Osteocyte (in vitro differentiated cells): ENCODE results near the gene APOL1. TPM values are rescaled to one million over a fixed set of nuclear protein-coding genes. Genes with fewer than 3 reads are reported as not detected.
"Not testable (repeated sequence)": the region's sequence is repeated elsewhere in the genome, so short reads cannot be mapped to it uniquely, and the experiment has no call there.

ENCODE experiments used
- DNase-seq: peaks from one replicate; pipeline ENCODE4 v3.0.0; 2021; ENCODE audit warnings: mixed read lengths; ENCODE audit not compliant: unreplicated experiment; ENCODE audit errors: extremely low spot score
- H3K27ac Mint-ChIP-seq: one replicate; pipeline ENCODE4 v1.8.0; 2021; ENCODE audit warnings: mild to moderate bottlenecking, mixed read lengths; ENCODE audit not compliant: unreplicated experiment
- H3K27me3 Mint-ChIP-seq: one replicate; pipeline ENCODE4 v1.8.0; 2021; ENCODE audit warnings: mixed read lengths; ENCODE audit not compliant: unreplicated experiment
- H3K36me3 Mint-ChIP-seq: one replicate; pipeline ENCODE4 v1.8.0; 2021; ENCODE audit warnings: mixed read lengths; ENCODE audit not compliant: unreplicated experiment
- H3K4me1 Mint-ChIP-seq: one replicate; pipeline ENCODE4 v1.8.0; 2021; ENCODE audit warnings: mixed read lengths; ENCODE audit not compliant: unreplicated experiment
- H3K4me3 Mint-ChIP-seq: one replicate; pipeline ENCODE4 v1.8.0; 2021; ENCODE audit warnings: mild to moderate bottlenecking, moderate library complexity, mixed read lengths; ENCODE audit not compliant: unreplicated experiment
- H3K9me3 Mint-ChIP-seq: one replicate; pipeline ENCODE4 v1.8.0; 2021; ENCODE audit warnings: mixed read lengths; ENCODE audit not compliant: unreplicated experiment
- long read RNA-seq: library from polyadenylated mRNA; unstranded; transcript quantifications from one replicate; pipeline ENCODE4 v2.0.0, GENCODE V29; 2021
- total RNA-seq: library from RNA; stranded (reverse); gene quantifications from 2 replicates; pipeline ENCODE4 v1.2.1, GENCODE V29; 2021
- TF ChIP-seq, protein P1 (sequence below): fragments of 200-600 bp; sonication (generic); IDR thresholded peaks from 2 replicates; pipeline ENCODE4 v1.5.0; 2021; ENCODE audit warnings: antibody characterized with exemption, mild to moderate bottlenecking, moderate library complexity

The APOL1 gene
- total RNA-seq = 16.2 and 19.5 TPM in 2 replicates
- long read RNA-seq, transcript APOL1-203 (7 exons, 1,564 nt) = major isoform, 18 of 76 reads
- long read RNA-seq, partial matches to known transcripts = 1 of 76 reads
- long read RNA-seq, other reads (novel, unspliced or antisense) = 53 of 76 reads

- DNase-seq = no peak
These were observed at the start of gene APOL1 for GRCh38 chr22:36252754-36253522. APOL1 (plus strand) TSS chr22:36253133; CDS start chr22:36254956, 1,823 bp downstream.

GRCh38 chr22:36203441-36203840 lies 49.5 kb upstream of the APOL1 start:
- H3K27ac Mint-ChIP-seq, H3K4me1 Mint-ChIP-seq, H3K9me3 Mint-ChIP-seq, DNase-seq, H3K4me3 Mint-ChIP-seq, H3K36me3 Mint-ChIP-seq: not testable (repeated sequence)
- peaks cover 23% of the 10 kb centered on the region for H3K27me3 Mint-ChIP-seq

More at GRCh38 chr22:36252754-36253522, at the start of gene APOL1:
- Mint-ChIP-seq H3K27ac (peak within 1 kb of the TSS; percentile 72), H3K4me3 (peak within 1 kb of the TSS; percentile 61), H3K9me3 (no peaks in the 10 kb centered on the region), H3K36me3 (no peaks in the 10 kb centered on the region), H3K27me3 (no peaks in the 10 kb centered on the region), H3K4me1 (peaks cover 26% of the 10 kb centered on the region)
- TF ChIP-seq, protein P1, sequence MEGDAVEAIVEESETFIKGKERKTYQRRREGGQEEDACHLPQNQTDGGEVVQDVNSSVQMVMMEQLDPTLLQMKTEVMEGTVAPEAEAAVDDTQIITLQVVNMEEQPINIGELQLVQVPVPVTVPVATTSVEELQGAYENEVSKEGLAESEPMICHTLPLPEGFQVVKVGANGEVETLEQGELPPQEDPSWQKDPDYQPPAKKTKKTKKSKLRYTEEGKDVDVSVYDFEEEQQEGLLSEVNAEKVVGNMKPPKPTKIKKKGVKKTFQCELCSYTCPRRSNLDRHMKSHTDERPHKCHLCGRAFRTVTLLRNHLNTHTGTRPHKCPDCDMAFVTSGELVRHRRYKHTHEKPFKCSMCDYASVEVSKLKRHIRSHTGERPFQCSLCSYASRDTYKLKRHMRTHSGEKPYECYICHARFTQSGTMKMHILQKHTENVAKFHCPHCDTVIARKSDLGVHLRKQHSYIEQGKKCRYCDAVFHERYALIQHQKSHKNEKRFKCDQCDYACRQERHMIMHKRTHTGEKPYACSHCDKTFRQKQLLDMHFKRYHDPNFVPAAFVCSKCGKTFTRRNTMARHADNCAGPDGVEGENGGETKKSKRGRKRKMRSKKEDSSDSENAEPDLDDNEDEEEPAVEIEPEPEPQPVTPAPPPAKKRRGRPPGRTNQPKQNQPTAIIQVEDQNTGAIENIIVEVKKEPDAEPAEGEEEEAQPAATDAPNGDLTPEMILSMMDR = no peak

DNA sequence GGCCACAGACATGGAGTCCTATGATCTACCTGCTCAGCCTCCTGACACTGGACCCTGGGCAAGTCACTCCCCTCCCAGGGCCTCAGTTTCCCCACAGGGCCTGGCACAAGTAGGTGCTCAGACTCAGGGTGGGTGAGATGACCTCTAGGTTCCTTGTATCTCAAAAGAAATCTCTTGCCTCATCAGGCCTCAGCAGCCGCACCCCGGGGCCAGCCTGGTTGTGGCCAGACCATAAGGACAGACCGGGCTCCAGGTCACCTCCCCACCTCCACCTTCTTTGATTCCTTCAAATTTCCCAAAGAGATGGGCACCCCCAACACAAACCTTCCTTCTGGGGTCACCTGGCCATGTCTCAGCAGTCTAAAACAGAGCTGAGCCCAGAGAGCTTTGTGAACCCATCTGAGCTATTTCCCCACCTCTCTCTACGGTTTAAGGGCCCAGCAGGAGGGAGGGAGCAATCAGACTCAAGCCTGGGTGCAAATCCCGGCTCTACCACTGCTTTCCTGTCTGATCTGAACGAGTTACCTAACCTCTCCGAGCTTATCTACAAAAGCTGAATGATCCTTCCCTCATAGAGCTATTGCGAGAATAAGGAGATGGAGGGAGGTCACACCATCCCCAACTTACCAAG lies 48.8 kb upstream of the APOL1 start:
- Mint-ChIP-seq H3K27ac (no peak overlapping the region), H3K36me3 (no peaks in the 10 kb centered on the region)

DNA sequence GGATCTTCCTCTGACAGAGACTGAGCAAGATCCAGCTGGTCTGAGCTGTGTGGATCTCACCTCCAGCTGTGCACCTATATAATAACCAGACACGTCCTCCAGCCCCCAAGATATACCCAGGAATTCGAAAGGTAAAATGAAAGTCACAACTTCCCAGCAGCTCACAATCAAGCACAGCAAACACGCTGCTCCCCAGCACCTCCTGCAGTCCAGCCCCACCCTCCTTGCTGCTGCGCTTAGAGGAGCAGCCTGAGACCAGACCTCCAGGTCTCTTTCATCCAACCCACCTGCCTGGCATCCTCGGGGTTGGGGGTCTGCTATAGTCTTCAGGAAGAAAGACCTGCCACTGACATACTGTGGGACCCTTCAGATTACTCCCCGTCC lies 48.3 kb upstream of the APOL1 start:
- Mint-ChIP-seq H3K4me3 (no peak overlapping the region), H3K27ac (no peak overlapping the region), H3K9me3 (no peaks in the 10 kb centered on the region), H3K4me1 (no peaks in the 10 kb centered on the region), H3K36me3 (no peaks in the 10 kb centered on the region), H3K27me3 (peaks cover 28% of the 10 kb centered on the region)
- TF ChIP-seq, protein P1 = no peak
- DNase-seq = no peak

More for the DNA sequence above, 48.8 kb upstream of the APOL1 start:
- peaks cover 25% of the 10 kb centered on the region for H3K27me3 Mint-ChIP-seq
- H3K9me3 Mint-ChIP-seq = no peaks in the 10 kb centered on the region
- H3K4me3 Mint-ChIP-seq = no peak overlapping the region
- no peaks in the 10 kb centered on the region for H3K4me1 Mint-ChIP-seq
- DNase-seq = no peak
- TF ChIP-seq, protein P1 = no peak

GRCh38 chr22:36205573-36205972 lies 47.4 kb upstream of the APOL1 start:
- peaks cover 30% of the 10 kb centered on the region for H3K27me3 Mint-ChIP-seq
- DNase-seq, H3K36me3 Mint-ChIP-seq, H3K9me3 Mint-ChIP-seq, H3K4me3 Mint-ChIP-seq, H3K27ac Mint-ChIP-seq, H3K4me1 Mint-ChIP-seq: not testable (repeated sequence)

GRCh38 chr22:36206255-36206654 lies 46.7 kb upstream of the APOL1 start:
- no peak overlapping the region for H3K4me3 Mint-ChIP-seq
- H3K4me1 Mint-ChIP-seq = peaks cover 5% of the 10 kb centered on the region
- H3K27ac Mint-ChIP-seq = no peak overlapping the region
- no peak for DNase-seq
- H3K36me3 Mint-ChIP-seq = no peaks in the 10 kb centered on the region
- TF ChIP-seq, protein P1 = no peak
- H3K9me3 Mint-ChIP-seq = no peaks in the 10 kb centered on the region
- H3K27me3 Mint-ChIP-seq = peaks cover 32% of the 10 kb centered on the region
